Measurements from ENCODE around the gene NCKAP5L. TPM values are rescaled to one million over a fixed set of nuclear protein-coding genes. Genes with fewer than 3 reads are reported as not detected.

The NCKAP5L gene
- total RNA-seq, 1 experiment from 2014 or later: 13.3 TPM

- no peak for TF ChIP-seq EZH2 (IDR thresholded peaks at IDR 0.05; ENCODE audit: low read length, unreplicated experiment)
- TF ChIP-seq, protein P1, sequence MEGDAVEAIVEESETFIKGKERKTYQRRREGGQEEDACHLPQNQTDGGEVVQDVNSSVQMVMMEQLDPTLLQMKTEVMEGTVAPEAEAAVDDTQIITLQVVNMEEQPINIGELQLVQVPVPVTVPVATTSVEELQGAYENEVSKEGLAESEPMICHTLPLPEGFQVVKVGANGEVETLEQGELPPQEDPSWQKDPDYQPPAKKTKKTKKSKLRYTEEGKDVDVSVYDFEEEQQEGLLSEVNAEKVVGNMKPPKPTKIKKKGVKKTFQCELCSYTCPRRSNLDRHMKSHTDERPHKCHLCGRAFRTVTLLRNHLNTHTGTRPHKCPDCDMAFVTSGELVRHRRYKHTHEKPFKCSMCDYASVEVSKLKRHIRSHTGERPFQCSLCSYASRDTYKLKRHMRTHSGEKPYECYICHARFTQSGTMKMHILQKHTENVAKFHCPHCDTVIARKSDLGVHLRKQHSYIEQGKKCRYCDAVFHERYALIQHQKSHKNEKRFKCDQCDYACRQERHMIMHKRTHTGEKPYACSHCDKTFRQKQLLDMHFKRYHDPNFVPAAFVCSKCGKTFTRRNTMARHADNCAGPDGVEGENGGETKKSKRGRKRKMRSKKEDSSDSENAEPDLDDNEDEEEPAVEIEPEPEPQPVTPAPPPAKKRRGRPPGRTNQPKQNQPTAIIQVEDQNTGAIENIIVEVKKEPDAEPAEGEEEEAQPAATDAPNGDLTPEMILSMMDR (conservative IDR thresholded peaks at IDR 0.05; ENCODE audit: low read depth, low read length): peak; percentile 91
- no peak for TF ChIP-seq EZH2phosphoT487 (IDR thresholded peaks at IDR 0.05; ENCODE audit: borderline replicate concordance, low read length)
- BruUV-seq (replicated peaks): no TSS peak
- Histone ChIP-seq H2AFZ (ENCODE audit: low read length) (peak overlapping the region; percentile 77), H3K9ac (ENCODE audit: low read length) (no peak overlapping the region), H3K27ac (ENCODE audit: low read length) (no peak overlapping the region), H3K27me3 (ENCODE audit: low read length) (no peaks in the 10 kb centered on the region), H3K4me2 (ENCODE audit: low read length) (peak overlapping the region; percentile 42), H3K9me2 (replicated peaks; ENCODE audit: low read length) (no peaks in the 10 kb centered on the region), H3K4me1 (ENCODE audit: insufficient read depth, low read length) (no peaks in the 10 kb centered on the region), H3F3A (ENCODE audit: low read length, unreplicated experiment) (no peaks in the 10 kb centered on the region), H3K36me3 (ENCODE audit: low read depth, low read length) (no peaks in the 10 kb centered on the region), H3K9me3 (ENCODE audit: low read length) (no peaks in the 10 kb centered on the region), H4K20me1 (ENCODE audit: low read length) (no peaks in the 10 kb centered on the region), H3K79me2 (ENCODE audit: low read length) (no peaks in the 10 kb centered on the region), H3K4me3 (ENCODE audit: low read length) (no peak overlapping the region)
- CTCF ChIA-PET: no interaction called here
- POLR2A ChIA-PET (ENCODE audit: unreplicated experiment): no interaction called here
- intact Hi-C loops (cut with micrococcal nuclease): loop anchor here (1.0 to 10.0 kb wide), 4 partner anchors 58 to 279 kb away; partner anchors contain the start of genes AQP5 and ASIC1
- ATAC-seq (peak; percentile 75), DNase-seq (peak; percentile 69)
Measured at GRCh38 chr12:49777800-49778748, 50.1 kb downstream of the NCKAP5L start.

DNA sequence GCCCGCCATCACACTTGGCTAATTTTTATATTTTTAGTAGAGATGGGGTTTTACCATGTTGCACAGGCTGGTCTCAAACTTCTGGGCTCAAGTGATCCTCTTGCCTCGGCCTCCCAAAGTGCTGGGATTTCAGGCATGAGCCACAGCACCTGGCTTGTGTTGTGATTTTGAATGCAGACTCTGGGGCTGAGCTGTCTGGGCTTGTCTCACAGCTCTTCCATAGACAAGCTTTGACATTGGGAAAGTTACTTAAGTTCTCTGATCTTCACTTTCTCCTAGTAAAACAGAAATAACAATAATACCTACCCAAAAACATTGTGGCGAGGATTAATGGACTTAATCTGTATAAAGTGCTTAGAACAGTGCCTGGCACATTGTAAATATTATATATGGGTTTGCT, 50.9 kb downstream of the NCKAP5L start:
- no peaks in the 10 kb centered on the region for H3K27me3 ChIP-seq (ENCODE audit: low read length)
- H3K36me3 ChIP-seq (ENCODE audit: low read depth, low read length): no peaks in the 10 kb centered on the region
- no peak overlapping the region for H3K9ac ChIP-seq (ENCODE audit: low read length)
- no peaks in the 10 kb centered on the region for H3K9me2 ChIP-seq (replicated peaks; ENCODE audit: low read length)
- H3K79me2 ChIP-seq (ENCODE audit: low read length): no peaks in the 10 kb centered on the region
- ATAC-seq (no peak), DNase-seq (no peak)
- H3K27ac ChIP-seq (ENCODE audit: low read length): no peak overlapping the region
- H2AFZ ChIP-seq (ENCODE audit: low read length): 0 out of 2 replicates have a peak overlapping the region, but pooled peaks have one; percentile 77
- H3K4me2 ChIP-seq (ENCODE audit: low read length): no peak overlapping the region
- no peak for TF ChIP-seq EZH2 (IDR thresholded peaks at IDR 0.05; ENCODE audit: low read length, unreplicated experiment)
- no TSS peak for BruUV-seq (replicated peaks)
- ChIA-PET CTCF (no interaction called here), POLR2A (ENCODE audit: unreplicated experiment) (no interaction called here)
- H3K9me3 ChIP-seq (ENCODE audit: low read length): no peaks in the 10 kb centered on the region
- H3K4me3 ChIP-seq (ENCODE audit: low read length): no peak overlapping the region
- H4K20me1 ChIP-seq (ENCODE audit: low read length): no peaks in the 10 kb centered on the region
- intact Hi-C loops (cut with micrococcal nuclease): loop anchor here (5.0 to 10.0 kb wide), 2 partner anchors 187 to 280 kb away; partner anchors contain the start of genes AQP5 and ASIC1
- no peaks in the 10 kb centered on the region for H3F3A ChIP-seq (ENCODE audit: low read length, unreplicated experiment)
- no peaks in the 10 kb centered on the region for H3K4me1 ChIP-seq (ENCODE audit: insufficient read depth, low read length)

GRCh38 chr12:49776858-49777257, 51.4 kb downstream of the NCKAP5L start:
- intact Hi-C loops (cut with micrococcal nuclease): loop anchor here (1.0 to 10.0 kb wide), 3 partner anchors 62 to 280 kb away; partner anchors contain the start of genes AQP5 and ASIC1
- BruUV-seq (replicated peaks): no TSS peak
- Histone ChIP-seq H3K27me3 (ENCODE audit: low read length) (no peaks in the 10 kb centered on the region), H3K9me3 (ENCODE audit: low read length) (no peaks in the 10 kb centered on the region), H3K9me2 (replicated peaks; ENCODE audit: low read length) (no peaks in the 10 kb centered on the region), H3F3A (ENCODE audit: low read length, unreplicated experiment) (no peaks in the 10 kb centered on the region), H3K36me3 (ENCODE audit: low read depth, low read length) (no peaks in the 10 kb centered on the region), H3K79me2 (ENCODE audit: low read length) (no peaks in the 10 kb centered on the region), H4K20me1 (ENCODE audit: low read length) (no peaks in the 10 kb centered on the region), H3K27ac (ENCODE audit: low read length) (no peak overlapping the region), H3K4me1 (ENCODE audit: insufficient read depth, low read length) (no peaks in the 10 kb centered on the region), H3K9ac (ENCODE audit: low read length) (no peak overlapping the region), H2AFZ (ENCODE audit: low read length) (peak overlapping the region; percentile 74), H3K4me2 (ENCODE audit: low read length) (no peak overlapping the region), H3K4me3 (ENCODE audit: low read length) (no peak overlapping the region)
- ChIA-PET CTCF (no interaction called here), POLR2A (ENCODE audit: unreplicated experiment) (no interaction called here)
- no peak for DNase-seq
- ATAC-seq: no peak
- no peak for TF ChIP-seq EZH2 (IDR thresholded peaks at IDR 0.05; ENCODE audit: low read length, unreplicated experiment)
- TF ChIP-seq, protein P1 (conservative IDR thresholded peaks at IDR 0.05; ENCODE audit: low read depth, low read length): no peak
- no peak for TF ChIP-seq EZH2phosphoT487 (IDR thresholded peaks at IDR 0.05; ENCODE audit: borderline replicate concordance, low read length)
